Measurements from ENCODE around the gene TM4SF20.

TM4SF20 gene

DNA sequence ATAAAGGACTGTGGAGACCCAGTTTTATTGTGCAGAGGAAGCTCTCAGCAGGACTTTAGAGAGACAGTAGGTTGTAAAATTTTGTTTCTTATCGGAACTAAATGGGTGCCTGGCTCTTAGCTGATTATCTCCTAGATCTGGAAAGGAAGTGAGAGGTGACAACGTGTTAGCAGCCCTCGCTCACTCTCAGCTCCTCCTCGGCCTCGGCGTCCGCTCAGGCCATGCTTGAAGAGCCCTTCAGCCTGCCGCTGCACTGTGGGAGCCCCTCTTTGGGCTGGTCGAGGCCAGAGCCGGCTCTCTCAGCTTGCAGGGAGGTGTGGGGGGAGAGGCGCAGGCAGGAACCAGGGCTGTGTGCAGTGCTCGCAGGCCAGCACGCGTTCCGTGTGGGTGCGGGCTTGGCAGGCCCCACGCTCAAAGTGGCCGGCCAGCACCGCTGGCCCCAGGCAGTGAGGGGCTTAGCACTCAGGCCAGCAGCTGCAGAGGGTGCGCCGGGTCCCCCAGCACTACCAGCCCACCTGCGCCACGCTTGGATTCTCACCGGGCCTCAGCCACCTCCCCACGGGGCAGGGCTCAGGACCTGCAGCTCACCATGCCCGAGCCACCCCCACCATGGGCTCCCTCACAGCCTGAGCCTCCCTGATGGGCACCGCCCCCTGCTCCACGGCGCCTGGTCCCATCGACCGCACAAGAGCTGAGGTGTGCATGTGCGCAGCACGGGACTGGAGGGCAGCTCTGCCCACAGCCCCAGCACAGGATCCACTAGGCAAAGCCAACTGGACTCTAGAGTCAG lies 58.6 kb downstream of the TM4SF20 start:
- DNase-seq (ENCODE audit: low spot score), result no peak

DNA sequence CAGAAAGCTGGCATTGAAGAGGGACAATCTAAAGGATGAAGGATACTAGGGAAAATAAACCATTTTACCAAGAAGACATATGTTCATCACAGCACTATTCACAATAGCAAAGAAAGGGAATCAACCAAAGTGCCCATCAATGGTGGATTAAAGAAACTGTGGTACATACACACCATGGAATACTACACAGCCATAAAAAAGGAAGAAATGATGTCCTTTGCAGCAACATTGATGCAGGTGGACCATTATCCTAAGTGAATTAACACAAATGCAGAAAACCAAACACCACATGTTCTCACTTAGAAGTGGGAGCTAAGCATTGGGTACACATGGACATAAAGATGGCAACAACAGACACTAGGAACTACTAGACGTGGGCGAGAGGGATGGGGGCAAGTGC lies 61.3 kb downstream of the TM4SF20 start:
- no peak for DNase-seq (ENCODE audit: low spot score)

DNA sequence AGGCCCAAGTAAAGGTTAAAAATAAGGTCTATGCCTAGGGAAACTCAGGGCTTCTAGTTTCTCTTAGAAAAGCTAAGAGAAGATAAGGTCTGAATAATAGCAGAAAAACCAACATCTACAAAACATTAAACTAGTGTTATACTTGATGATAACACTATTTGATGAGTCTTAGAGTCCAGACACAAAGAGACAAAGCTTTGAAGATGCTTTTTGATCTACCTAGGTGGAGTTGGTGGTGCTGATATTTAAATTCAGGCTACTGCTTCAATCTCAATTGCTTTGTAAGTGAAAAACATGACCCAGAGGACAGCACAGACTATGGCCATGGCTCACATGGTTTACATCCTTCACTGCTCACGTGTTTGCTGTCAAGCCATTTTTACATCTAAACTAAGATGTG lies 65.8 kb downstream of the TM4SF20 start:
- no peak for DNase-seq (ENCODE audit: low spot score)

DNA sequence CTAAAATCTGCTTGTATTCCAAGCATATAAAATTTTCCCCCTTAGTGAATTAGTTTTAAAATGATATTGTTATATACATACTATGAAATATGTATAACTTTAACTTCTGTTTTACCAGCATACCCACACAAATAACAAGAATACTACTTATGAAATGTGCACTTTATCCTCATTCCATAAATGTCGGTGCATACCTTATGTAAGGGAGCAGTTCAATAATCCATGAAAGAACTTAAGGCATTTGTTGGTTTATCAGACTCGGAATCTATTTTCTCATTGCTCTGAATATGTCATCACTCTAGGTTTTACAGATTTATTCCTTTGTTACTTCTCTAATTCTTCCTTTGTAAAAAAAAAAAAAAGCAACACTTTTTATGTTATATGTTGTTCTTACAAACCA lies 66.5 kb downstream of the TM4SF20 start:
- no peak for DNase-seq (ENCODE audit: low spot score)
